ENCODE measurements around the gene TLE5.
"Not testable (repeated sequence)": the region's sequence is repeated elsewhere in the genome, so short reads cannot be mapped to it uniquely, and the experiment has no call there.

TLE5 gene

GRCh38 chr19:3020321-3020960 is 41.9 kb downstream of the TLE5 start:
- DNase-seq = no peak

GRCh38 chr19:3019211-3019854 is 43.0 kb downstream of the TLE5 start:
- DNase-seq = no peak

DNA sequence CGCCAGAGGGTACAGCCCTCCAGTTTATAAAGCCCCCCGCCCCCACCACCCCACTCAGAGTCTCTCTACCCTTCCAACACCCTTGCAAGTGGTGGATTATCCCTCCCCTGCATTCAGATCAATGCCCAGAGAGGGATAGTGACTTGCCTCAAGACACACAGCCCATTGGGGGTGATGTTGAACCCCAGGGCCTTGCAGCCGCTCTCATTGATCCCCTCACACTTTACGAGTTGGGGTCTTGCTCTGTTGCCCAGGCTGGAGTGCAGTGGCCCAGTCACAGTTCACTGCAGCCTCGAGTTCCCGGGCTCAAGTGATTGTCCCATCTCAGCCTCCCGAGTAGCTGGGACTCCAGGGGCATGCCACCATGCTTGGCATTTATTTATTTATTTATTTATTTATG is 44.4 kb downstream of the TLE5 start:
- DNase-seq = no peak

GRCh38 chr19:3015126-3016057 is 46.9 kb downstream of the TLE5 start:
- DNase-seq = no peak

DNA sequence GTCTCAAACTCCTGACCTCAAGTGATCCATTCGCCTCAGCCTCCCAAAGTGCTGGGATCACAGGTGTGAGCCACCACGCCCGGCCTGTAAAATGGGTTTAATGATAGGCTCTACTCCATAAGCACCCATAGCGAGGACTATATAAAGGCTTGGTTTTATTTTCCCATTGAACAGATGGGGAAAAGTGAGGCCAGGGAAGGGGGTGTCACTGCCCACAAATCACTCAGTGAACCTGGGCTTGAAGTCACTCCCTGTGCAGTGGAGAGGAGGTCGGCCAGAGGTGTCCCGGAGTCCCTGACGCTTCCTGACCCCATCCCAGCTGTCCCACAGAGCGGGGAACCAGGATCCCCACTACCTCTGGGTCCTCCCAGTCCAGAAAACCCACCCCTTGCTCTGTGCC is 48.2 kb downstream of the TLE5 start:
- DNase-seq = no peak

- no peak for DNase-seq
These were observed 49.0 kb downstream of the TLE5 start for GRCh38 chr19:3013263-3013725.

GRCh38 chr19:3012621-3013262 is 49.6 kb downstream of the TLE5 start:
- DNase-seq = no peak

GRCh38 chr19:3012059-3012458 is 50.2 kb downstream of the TLE5 start:
- DNase-seq = not testable (repeated sequence)

DNA sequence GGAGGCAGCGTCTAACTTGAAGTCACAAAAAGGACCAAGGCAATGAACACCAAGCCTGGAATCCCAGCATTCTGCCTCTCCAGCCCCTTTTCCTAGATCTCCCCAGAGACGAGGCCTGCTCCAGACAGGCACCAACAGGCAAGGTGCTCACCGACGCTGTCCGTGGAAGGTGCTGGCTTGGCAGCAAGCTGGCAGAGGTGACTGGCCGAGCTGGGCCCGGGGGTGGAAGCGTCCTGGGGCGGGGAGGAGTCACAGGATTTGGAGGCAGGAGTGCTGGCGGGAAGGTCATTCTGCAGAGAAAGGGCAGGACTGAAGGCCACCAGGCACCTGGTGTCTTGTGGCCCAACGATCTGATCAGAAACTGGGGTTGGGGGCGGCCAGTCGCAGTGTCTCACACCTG is 51.4 kb downstream of the TLE5 start:
- no peak for DNase-seq

GRCh38 chr19:3008994-3009393 is 53.3 kb downstream of the TLE5 start:
- no peak for DNase-seq

DNA sequence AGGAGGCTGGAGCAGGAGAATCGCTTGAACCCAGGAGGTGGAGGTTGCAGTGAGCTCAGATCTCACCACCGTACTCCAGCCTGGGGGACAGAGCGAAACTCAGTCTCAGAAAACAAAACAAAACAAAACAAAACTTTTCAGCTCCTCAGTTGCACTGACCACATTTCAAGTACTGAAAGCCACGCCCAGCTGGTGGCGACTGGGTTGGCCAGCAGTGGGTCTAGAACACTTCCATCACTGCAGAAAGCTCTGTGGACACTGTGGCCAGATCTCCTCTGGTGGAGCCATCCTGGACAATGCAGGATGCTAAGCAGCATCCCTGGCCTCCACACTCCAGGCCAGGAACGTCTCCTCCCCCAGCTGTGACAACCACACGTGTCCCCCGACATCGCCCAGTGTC is 54.3 kb downstream of the TLE5 start:
- DNase-seq = no peak

DNA sequence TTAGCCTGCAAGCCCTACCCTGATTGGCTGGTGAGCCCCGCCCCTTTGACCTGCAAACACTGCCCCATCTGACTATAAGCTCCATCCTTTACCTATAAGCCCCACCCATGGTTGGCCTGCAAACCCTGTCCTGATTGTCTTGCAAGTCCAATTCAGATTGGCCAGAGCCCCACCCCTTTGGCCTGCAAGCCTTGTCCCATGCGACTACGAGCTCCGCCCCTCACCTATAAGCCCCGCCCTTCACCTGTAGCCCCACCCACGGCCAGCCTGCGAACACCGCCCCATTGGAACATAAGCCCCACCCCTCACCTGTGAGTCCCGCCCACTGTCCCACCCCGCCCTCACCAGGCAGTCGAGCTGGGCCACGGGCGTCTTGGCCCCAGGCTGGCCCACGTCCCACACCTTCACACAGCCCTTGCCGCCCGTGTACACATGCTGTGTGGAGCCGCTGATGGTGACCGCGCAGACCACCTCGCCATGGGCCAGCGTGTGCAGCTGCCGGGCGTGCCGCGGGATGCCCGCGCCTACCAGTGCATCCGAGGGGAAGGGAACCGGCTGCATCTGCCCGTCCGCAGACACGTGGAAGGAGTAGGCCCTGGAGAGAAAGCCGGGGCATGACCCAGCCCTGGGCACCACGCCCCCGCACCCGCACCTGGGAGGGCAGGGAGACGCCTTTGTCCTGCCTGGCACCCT is 56.1 kb downstream of the TLE5 start:
- DNase-seq = no peak

GRCh38 chr19:3005345-3005744 is 57.0 kb downstream of the TLE5 start:
- no peak for DNase-seq

DNA sequence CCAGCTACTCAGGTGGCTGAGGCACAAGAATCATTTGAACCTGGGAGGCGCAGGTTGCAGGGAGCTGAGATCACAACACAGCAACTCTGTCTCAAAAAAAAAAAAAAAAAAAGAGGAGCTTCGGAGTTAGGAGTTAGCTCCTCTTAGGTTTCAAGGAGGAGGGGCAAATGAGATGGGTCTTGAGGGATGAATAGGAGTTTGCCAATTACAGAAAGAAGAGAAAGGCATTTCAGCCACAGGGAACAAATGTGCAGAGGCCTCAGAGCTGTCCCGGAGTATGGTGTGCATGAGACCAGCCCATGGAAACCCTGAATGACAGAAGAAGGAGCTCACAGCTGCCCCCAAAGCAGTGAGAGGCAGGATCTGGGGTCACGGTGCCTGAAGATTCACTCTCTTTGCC is 57.8 kb downstream of the TLE5 start:
- no peak for DNase-seq

- DNase-seq = no peak
These were observed 59.2 kb downstream of the TLE5 start for GRCh38 chr19:3003046-3003445.
